Osteocyte (in vitro differentiated cells): Measurements from ENCODE around the gene PRSS58. TPM values are rescaled to one million over a fixed set of nuclear protein-coding genes. Genes with fewer than 3 reads are reported as not detected.
A peak's percentile ranks its signal among the peaks of the same experiment; 100 is the strongest.

ENCODE experiments used
- DNase-seq: peaks from one replicate; pipeline ENCODE4 v3.0.0; 2021; ENCODE audit warnings: mixed read lengths; ENCODE audit not compliant: unreplicated experiment; ENCODE audit errors: extremely low spot score
- H3K27ac Mint-ChIP-seq: one replicate; pipeline ENCODE4 v1.8.0; 2021; ENCODE audit warnings: mild to moderate bottlenecking, mixed read lengths; ENCODE audit not compliant: unreplicated experiment
- H3K27me3 Mint-ChIP-seq: one replicate; pipeline ENCODE4 v1.8.0; 2021; ENCODE audit warnings: mixed read lengths; ENCODE audit not compliant: unreplicated experiment
- H3K36me3 Mint-ChIP-seq: one replicate; pipeline ENCODE4 v1.8.0; 2021; ENCODE audit warnings: mixed read lengths; ENCODE audit not compliant: unreplicated experiment
- H3K4me1 Mint-ChIP-seq: one replicate; pipeline ENCODE4 v1.8.0; 2021; ENCODE audit warnings: mixed read lengths; ENCODE audit not compliant: unreplicated experiment
- H3K4me3 Mint-ChIP-seq: one replicate; pipeline ENCODE4 v1.8.0; 2021; ENCODE audit warnings: mild to moderate bottlenecking, moderate library complexity, mixed read lengths; ENCODE audit not compliant: unreplicated experiment
- H3K9me3 Mint-ChIP-seq: one replicate; pipeline ENCODE4 v1.8.0; 2021; ENCODE audit warnings: mixed read lengths; ENCODE audit not compliant: unreplicated experiment
- long read RNA-seq: library from polyadenylated mRNA; unstranded; transcript quantifications from one replicate; pipeline ENCODE4 v2.0.0, GENCODE V29; 2021
- total RNA-seq: library from RNA; stranded (reverse); gene quantifications from 2 replicates; pipeline ENCODE4 v1.2.1, GENCODE V29; 2021
- TF ChIP-seq, protein P1 (sequence below): fragments of 200-600 bp; sonication (generic); IDR thresholded peaks from 2 replicates; pipeline ENCODE4 v1.5.0; 2021; ENCODE audit warnings: antibody characterized with exemption, mild to moderate bottlenecking, moderate library complexity

PRSS58 gene
- total RNA-seq = not detected in 2 replicates
- long read RNA-seq = 0 reads

GRCh38 chr7:142257958-142258357 is at the start of gene PRSS58:
Gene PRSS58 (minus strand): TSS chr7:142258058. CDS start chr7:142257707, 351 bp downstream.
- Mint-ChIP-seq H3K9me3 (peaks cover 3% of the 10 kb centered on the region), H3K27me3 (no peaks in the 10 kb centered on the region), H3K4me3 (no peak within 1 kb of the TSS), H3K27ac (no peak within 1 kb of the TSS), H3K4me1 (no peaks in the 10 kb centered on the region), H3K36me3 (no peaks in the 10 kb centered on the region)
- no peak for DNase-seq
- TF ChIP-seq, protein P1, sequence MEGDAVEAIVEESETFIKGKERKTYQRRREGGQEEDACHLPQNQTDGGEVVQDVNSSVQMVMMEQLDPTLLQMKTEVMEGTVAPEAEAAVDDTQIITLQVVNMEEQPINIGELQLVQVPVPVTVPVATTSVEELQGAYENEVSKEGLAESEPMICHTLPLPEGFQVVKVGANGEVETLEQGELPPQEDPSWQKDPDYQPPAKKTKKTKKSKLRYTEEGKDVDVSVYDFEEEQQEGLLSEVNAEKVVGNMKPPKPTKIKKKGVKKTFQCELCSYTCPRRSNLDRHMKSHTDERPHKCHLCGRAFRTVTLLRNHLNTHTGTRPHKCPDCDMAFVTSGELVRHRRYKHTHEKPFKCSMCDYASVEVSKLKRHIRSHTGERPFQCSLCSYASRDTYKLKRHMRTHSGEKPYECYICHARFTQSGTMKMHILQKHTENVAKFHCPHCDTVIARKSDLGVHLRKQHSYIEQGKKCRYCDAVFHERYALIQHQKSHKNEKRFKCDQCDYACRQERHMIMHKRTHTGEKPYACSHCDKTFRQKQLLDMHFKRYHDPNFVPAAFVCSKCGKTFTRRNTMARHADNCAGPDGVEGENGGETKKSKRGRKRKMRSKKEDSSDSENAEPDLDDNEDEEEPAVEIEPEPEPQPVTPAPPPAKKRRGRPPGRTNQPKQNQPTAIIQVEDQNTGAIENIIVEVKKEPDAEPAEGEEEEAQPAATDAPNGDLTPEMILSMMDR = no peak

DNA sequence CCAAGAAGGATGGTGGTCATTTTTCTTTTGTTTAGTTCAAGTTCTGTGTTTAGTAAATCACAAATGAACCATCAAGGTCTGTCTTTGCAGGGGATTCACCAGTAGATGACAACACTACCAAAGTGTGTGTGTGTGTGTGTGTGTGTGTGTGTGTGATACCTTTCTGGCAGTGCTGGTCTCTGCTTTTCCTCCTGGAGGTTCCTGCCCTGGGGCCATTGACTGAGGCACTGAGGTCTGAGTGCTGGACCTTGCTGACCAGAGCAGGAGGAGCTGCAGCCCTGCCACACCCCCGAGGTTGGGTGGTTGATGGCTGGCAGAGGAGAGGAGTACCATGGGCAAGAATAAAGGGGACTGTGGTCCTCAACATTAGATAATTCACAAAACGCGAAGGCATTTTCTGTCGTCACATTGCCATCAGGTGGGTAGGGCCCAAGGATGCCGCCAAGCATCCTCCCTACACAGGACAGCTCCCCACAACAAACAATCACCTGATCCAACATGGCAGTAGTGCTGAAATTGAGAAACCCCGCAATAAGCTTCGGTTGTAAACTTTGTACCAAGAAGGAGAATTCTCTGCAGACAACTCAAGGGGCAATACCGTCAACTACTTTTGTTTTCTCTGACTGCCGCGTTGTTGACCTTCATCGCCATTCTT is 49.5 kb upstream of the PRSS58 start:
- Mint-ChIP-seq H3K9me3 (no peaks in the 10 kb centered on the region), H3K27me3 (peaks cover 18% of the 10 kb centered on the region), H3K36me3 (no peaks in the 10 kb centered on the region), H3K4me3 (no peak overlapping the region), H3K27ac (no peak overlapping the region), H3K4me1 (no peaks in the 10 kb centered on the region)
- no peak for DNase-seq
- TF ChIP-seq, protein P1 = no peak

DNA sequence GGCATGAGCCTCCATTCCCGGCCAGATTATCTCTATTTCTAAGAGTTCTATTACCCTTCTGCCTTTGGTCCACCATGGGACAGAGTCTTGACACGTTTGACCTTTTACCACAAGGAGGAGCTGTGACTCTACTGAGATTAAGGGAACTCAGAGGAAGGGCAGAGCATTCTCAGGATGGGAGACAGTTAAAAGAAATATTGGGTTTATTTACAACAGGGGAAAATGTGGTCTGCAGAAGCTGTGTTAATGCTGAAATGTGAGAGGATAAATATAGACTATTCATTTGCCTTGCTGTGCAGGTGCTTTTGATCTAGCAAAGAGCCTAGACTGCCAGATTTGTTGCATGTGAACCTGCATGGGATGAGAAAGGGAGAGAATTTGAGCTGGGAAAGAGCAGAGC is 45.8 kb upstream of the PRSS58 start:
- no peaks in the 10 kb centered on the region for H3K36me3 Mint-ChIP-seq
- DNase-seq = no peak
- H3K4me1 Mint-ChIP-seq = no peaks in the 10 kb centered on the region
- H3K27me3 Mint-ChIP-seq = peaks cover 13% of the 10 kb centered on the region
- H3K4me3 Mint-ChIP-seq = no peak overlapping the region
- TF ChIP-seq, protein P1 = peak; percentile 7
- no peaks in the 10 kb centered on the region for H3K9me3 Mint-ChIP-seq
- no peak overlapping the region for H3K27ac Mint-ChIP-seq

DNA sequence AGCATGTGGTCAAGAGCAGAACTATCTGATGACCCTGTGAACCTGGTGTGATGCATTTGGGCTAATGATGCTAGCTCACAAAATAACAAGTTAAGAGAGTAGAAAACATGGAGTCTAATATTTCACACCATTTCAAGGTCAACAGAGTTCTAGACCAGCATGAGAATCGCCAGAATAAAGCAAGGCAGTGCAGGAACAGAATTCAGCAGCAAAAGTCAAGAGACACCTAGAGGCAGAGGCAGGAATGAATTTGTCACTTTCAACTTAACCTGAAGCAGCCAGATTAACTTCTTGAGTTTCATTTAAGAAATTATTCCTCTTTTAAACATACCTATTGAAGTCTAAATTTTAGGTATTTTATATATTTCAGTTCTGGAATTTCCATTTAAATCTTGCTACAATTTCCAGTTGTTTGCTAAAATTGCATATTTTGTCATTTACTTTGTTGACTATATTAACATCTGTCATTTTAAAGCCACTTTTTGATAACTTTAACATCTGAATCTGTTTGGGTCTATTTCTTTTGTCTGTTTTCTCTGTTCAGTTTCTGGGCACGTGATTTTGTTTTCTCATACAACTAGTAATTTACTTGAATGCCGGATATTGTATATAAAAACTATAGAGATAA is 44.2 kb upstream of the PRSS58 start:
- Mint-ChIP-seq H3K27ac (no peak overlapping the region), H3K27me3 (peaks cover 13% of the 10 kb centered on the region), H3K4me1 (no peaks in the 10 kb centered on the region), H3K4me3 (no peak overlapping the region), H3K9me3 (no peaks in the 10 kb centered on the region), H3K36me3 (no peaks in the 10 kb centered on the region)
- TF ChIP-seq, protein P1 = peak; percentile 57
- no peak for DNase-seq

DNA sequence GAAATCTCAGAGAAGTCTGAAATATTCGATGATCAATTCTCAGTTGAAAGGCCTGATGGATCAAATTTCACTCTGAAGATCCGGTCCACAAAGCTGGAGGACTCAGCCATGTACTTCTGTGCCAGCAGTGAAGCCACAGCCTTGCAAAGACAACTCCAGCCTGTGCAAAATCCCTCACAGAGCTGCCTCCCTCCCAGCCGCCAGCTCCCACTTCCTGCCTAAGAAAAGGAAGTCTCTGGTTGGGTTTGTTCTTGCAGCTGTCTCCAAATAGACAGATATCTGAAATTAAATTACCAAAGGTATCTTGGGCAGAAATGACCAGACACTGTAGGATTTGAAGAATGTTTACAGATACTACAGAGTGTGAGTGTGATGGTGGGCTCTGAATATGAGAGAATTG is 43.4 kb upstream of the PRSS58 start:
- Mint-ChIP-seq H3K36me3 (no peaks in the 10 kb centered on the region), H3K27ac (no peak overlapping the region), H3K4me1 (no peaks in the 10 kb centered on the region), H3K9me3 (no peaks in the 10 kb centered on the region), H3K4me3 (no peak overlapping the region), H3K27me3 (peaks cover 13% of the 10 kb centered on the region)
- DNase-seq = no peak
- TF ChIP-seq, protein P1 = no peak
